ENCODE measurements around the gene SLC49A4.

The SLC49A4 gene

GRCh38 chr3:122859021-122859805 lies 64.3 kb downstream of the SLC49A4 start:
- no peak for DNase-seq

GRCh38 chr3:122862381-122862780 lies 67.5 kb downstream of the SLC49A4 start:
- no peak for DNase-seq

- no peak for DNase-seq
Measured at GRCh38 chr3:122864498-122864897, 69.6 kb downstream of the SLC49A4 start.

GRCh38 chr3:122868322-122868721 lies 73.5 kb downstream of the SLC49A4 start:
- no peak for DNase-seq

GRCh38 chr3:122873741-122874515 lies 79.1 kb downstream of the SLC49A4 start:
- no peak for DNase-seq

- DNase-seq = no peak
Measured at GRCh38 chr3:122875547-122876127, 80.8 kb downstream of the SLC49A4 start.

GRCh38 chr3:122880173-122880572 lies 85.3 kb downstream of the SLC49A4 start:
- DNase-seq = no peak

DNA sequence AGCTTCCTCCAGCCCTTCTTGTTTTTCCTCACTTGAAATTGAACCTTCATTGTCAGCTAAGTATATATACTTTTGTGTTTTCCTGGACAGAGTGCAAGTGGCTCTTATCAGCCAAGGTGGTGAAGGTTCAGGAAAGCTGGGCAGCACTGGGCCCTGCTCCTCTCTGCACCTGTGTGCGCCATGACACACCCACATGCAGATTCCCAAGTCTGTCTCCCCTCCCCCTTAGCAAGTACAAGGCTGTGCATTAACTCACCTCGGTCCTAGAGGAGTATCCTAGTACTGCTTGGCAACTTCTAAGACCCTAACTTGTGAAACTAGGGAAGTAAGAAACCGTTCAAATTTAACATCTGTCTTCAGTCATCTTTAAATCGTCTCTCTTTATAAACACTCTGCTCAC lies 85.8 kb downstream of the SLC49A4 start:
- DNase-seq = no peak

- no peak for DNase-seq
Measured at GRCh38 chr3:122882361-122882947, 87.6 kb downstream of the SLC49A4 start.

GRCh38 chr3:122886251-122886650 lies 91.4 kb downstream of the SLC49A4 start:
- DNase-seq = no peak

- no peak for DNase-seq
Measured at GRCh38 chr3:122886946-122887345, 92.1 kb downstream of the SLC49A4 start.

GRCh38 chr3:122890077-122890719 lies 95.3 kb downstream of the SLC49A4 start:
- no peak for DNase-seq

GRCh38 chr3:122890720-122891220 lies 95.9 kb downstream of the SLC49A4 start:
- no peak for DNase-seq

GRCh38 chr3:122892118-122892960 lies 97.5 kb downstream of the SLC49A4 start:
- DNase-seq = no peak

- DNase-seq = no peak
Measured at GRCh38 chr3:122893282-122893681, 98.4 kb downstream of the SLC49A4 start.

- no peak for DNase-seq
Measured at GRCh38 chr3:122893754-122894668, 99.1 kb downstream of the SLC49A4 start.

GRCh38 chr3:122898298-122898697 lies 103.4 kb downstream of the SLC49A4 start:
- no peak for DNase-seq

- DNase-seq = no peak
Measured at GRCh38 chr3:122902326-122902725, 107.5 kb downstream of the SLC49A4 start.

DNA sequence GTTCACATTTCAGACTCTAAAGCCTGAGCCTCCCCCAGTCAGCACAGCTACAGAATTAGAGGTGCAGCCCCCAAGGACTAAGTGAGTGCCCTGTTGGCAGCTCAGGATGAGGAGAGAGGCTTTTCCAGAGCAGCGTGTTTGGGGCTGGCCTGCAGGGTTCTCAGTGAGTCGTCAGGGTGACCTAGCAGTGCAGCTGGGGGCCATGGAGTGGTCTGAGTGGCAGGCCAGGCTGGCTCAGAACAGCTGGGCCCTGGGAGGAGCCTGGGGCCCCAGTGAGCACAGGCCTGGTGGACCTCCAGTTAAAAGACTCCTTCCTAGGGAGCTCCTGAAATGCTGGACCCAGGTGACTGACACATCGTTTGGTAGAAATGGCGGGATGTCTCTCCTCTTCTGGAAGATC lies 108.3 kb downstream of the SLC49A4 start:
- no peak for DNase-seq

GRCh38 chr3:122907471-122907870 lies 112.6 kb downstream of the SLC49A4 start:
- DNase-seq = no peak

DNA sequence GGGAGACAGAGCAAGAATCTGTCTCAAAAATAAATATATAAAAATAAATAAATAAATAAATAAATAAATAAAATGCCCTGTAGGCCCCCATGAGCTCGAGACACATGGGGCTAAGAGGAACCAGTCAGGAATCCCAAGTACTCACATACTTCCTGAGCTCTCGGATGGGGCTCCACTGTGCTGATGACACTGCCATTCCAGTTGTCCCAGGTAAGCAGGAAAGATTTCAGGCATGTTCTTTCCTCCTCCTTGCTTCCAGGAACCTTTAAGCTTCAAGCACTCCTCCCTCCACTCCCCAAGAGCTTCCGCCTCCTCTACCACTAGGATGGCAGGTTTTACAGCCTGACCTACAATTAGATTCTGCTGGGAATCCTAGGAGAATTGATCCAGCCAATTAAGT lies 113.4 kb downstream of the SLC49A4 start:
- no peak for DNase-seq

Data from stimulated activated CD4-positive, alpha-beta T cell treated with anti-CD3 and anti-CD28 coated beads, Interleukin-4, amount 100 ng/mL, for 4 hours (primary cell).